Endothelial cell of umbilical vein (primary cell): ENCODE data around the gene FBXL13. TPM values are rescaled to one million over a fixed set of nuclear protein-coding genes. Genes with fewer than 3 reads are reported as not detected.

Experiments used
- BruUV-seq: library from RNA; stranded (reverse); fragments of 400-500 nt; replicated peaks from 2 replicates; lab custom pipeline; 2021; lab: Mats Ljungman, UMichigan
- CTCF ChIA-PET: fragments of 300-600, 350-600 bp; sonication (Branson Sonifier 250); formaldehyde crosslinking; loops from one replicate; lab custom pipeline; 2021; ENCODE audit warnings: antibody characterized with exemption, inconsistent platforms; lab: Charles Lee
- POLR2A ChIA-PET: fragments of 300-600, 350-600 bp; sonication (Branson Sonifier 250); formaldehyde crosslinking; loops from one replicate; lab custom pipeline; 2021; ENCODE audit warnings: antibody characterized with exemption, inconsistent platforms; lab: Charles Lee
- DNase-seq: peaks from one replicate; pipeline ENCODE4 v3.0.0-alpha.2; 2011; ENCODE audit warnings: low read depth, low spot score
- FAIRE-seq: peaks from 2 replicates; lab custom pipeline; 2011; peaks lifted over from hg19 to GRCh38; lab: Jason Lieb, UNC
- H2AFZ ChIP-seq: 2 replicates; pipeline ENCODE4 v1.6.0; 2012; ENCODE audit warnings: low read depth, low read length, control low read depth, inconsistent platforms
- H3K27ac ChIP-seq: 2 replicates; pipeline ENCODE4 v1.5.1; 2011; ENCODE audit warnings: low read depth, mild to moderate bottlenecking, control low read depth, low read length, moderate library complexity; ENCODE audit not compliant: insufficient read depth
- H3K27me3 ChIP-seq, 2 experiments: 2 replicates each; pipeline versions ENCODE4 v1.6.0 to v1.6.1; 2011; ENCODE audit warnings: low read length in 2 of 2, mixed read lengths in 1 of 2; ENCODE audit not compliant: control insufficient read depth in 2 of 2, insufficient read depth in 2 of 2
- H3K36me3 ChIP-seq, 2 experiments: 2 replicates in 1 of 2; 3 replicates in 1 of 2; pipeline ENCODE4 v1.5.1; 2011; ENCODE audit warnings: low read length in 2 of 2, mild to moderate bottlenecking in 1 of 2, moderate library complexity in 1 of 2; ENCODE audit not compliant: control insufficient read depth in 2 of 2, insufficient read depth in 2 of 2; ENCODE audit errors: extremely low read depth in 1 of 2
- H3K4me1 ChIP-seq: 3 replicates; pipeline ENCODE4 v1.5.1; 2011; ENCODE audit warnings: mild to moderate bottlenecking, low read length; ENCODE audit not compliant: control insufficient read depth, insufficient read depth; ENCODE audit errors: extremely low read depth
- H3K4me2 ChIP-seq: 2 replicates; pipeline ENCODE4 v1.6.1; 2011; ENCODE audit warnings: low read length, control low read depth, mixed read lengths; ENCODE audit not compliant: insufficient read depth
- H3K4me3 ChIP-seq, 3 experiments: fragments of 200-600 bp in 1 of 3; sonication (generic), shearing (Covaris generic) in 1 of 3; replicated peaks in 1 of 3; 2 replicates each; pipeline ENCODE4 v1.5.1; 2011 to 2016; ENCODE audit warnings: control low read depth in 3 of 3, low read length in 3 of 3, mild to moderate bottlenecking in 2 of 3, inconsistent platforms in 1 of 3, low read depth in 1 of 3, moderate library complexity in 1 of 3; ENCODE audit not compliant: insufficient read depth in 1 of 3
- H3K79me2 ChIP-seq: 2 replicates; pipeline ENCODE4 v1.6.0; 2012; ENCODE audit warnings: low read length, inconsistent platforms; ENCODE audit not compliant: control insufficient read depth, insufficient read depth
- H3K9ac ChIP-seq: replicated peaks from 2 replicates; pipeline ENCODE3; 2011; ENCODE audit warnings: low read length, control low read depth; ENCODE audit not compliant: insufficient read depth; ENCODE audit errors: extremely low read depth
- H3K9me1 ChIP-seq: replicated peaks from 3 replicates; pipeline ENCODE4 v1.6.0; 2011; ENCODE audit warnings: mild to moderate bottlenecking, low read length; ENCODE audit not compliant: control insufficient read depth, insufficient read depth; ENCODE audit errors: extremely low read depth
- H3K9me3 ChIP-seq: replicated peaks from 2 replicates; pipeline ENCODE4 v1.5.1; 2012; ENCODE audit warnings: low read length, inconsistent platforms; ENCODE audit not compliant: control insufficient read depth, insufficient read depth
- H4K20me1 ChIP-seq: replicated peaks from 2 replicates; pipeline ENCODE3; 2011; ENCODE audit warnings: mild to moderate bottlenecking, low read length; ENCODE audit not compliant: control insufficient read depth, insufficient read depth; ENCODE audit errors: extremely low read depth
- CTCF ChIP-seq, 2 donors: IDR thresholded peaks; 1 replicate in 1 of 2; 2 replicates in 1 of 2; pipeline ENCODE4 v1.5.1; 2011; ENCODE audit warnings: low read length in 2 of 2, mild to moderate bottlenecking in 2 of 2, moderate library complexity in 2 of 2, control low read depth in 1 of 2, inconsistent platforms in 1 of 2, low read depth in 1 of 2; ENCODE audit not compliant: insufficient read depth in 1 of 2; ENCODE audit errors: extremely low read depth in 1 of 2
- EZH2 ChIP-seq: IDR thresholded peaks from 2 replicates; pipeline ENCODE4 v1.6.1; 2012; ENCODE audit warnings: borderline replicate concordance, low read depth, mild to moderate bottlenecking, moderate library complexity, low read length, inconsistent platforms; ENCODE audit not compliant: severe bottlenecking
- FOS ChIP-seq: IDR thresholded peaks from 2 replicates; pipeline ENCODE4 v1.6.1; 2011; ENCODE audit warnings: mild to moderate bottlenecking, low read length, moderate library complexity, borderline replicate concordance; ENCODE audit not compliant: insufficient read depth
- GATA2 ChIP-seq: IDR thresholded peaks from 2 replicates; pipeline ENCODE4 v1.7.0; 2011; ENCODE audit warnings: low read depth, mild to moderate bottlenecking, moderate library complexity, mixed read lengths, low read length; ENCODE audit not compliant: insufficient read length, insufficient read depth
- JUN ChIP-seq: IDR thresholded peaks from 2 replicates; pipeline ENCODE4 v1.6.1; 2011; ENCODE audit warnings: borderline replicate concordance, low read depth; ENCODE audit not compliant: insufficient read length, insufficient read depth
- MAX ChIP-seq: IDR thresholded peaks from 2 replicates; pipeline ENCODE4 v1.6.1; 2011; ENCODE audit not compliant: insufficient read depth, insufficient read length
- MYC ChIP-seq: IDR thresholded peaks from one replicate; pipeline ENCODE4 v1.6.1; 2011; ENCODE audit warnings: mild to moderate bottlenecking, low read depth, low read length
- POLR2A ChIP-seq: IDR thresholded peaks from 2 replicates; pipeline ENCODE4 v1.6.1; 2012; ENCODE audit warnings: low read depth, mild to moderate bottlenecking, control low read depth, low read length
- POLR2AphosphoS5 ChIP-seq: IDR thresholded peaks from 2 replicates; pipeline ENCODE4 v1.6.1; 2012; ENCODE audit warnings: low read depth, mild to moderate bottlenecking, control low read depth, low read length, moderate library complexity; ENCODE audit not compliant: insufficient read depth
- dilution Hi-C: fragments of 300-500 bp; cut with MboI; formaldehyde crosslinking; loops from one replicate; pipeline ENCODE4 v1.15.0; 2019; ENCODE audit warnings: low sequenced_read_pairs; ENCODE audit not compliant: extremely low pct_ligation_motif_present
- intact Hi-C: fragments of 100-400 bp; cut with micrococcal nuclease; formaldehyde crosslinking; loops from one replicate; pipeline ENCODE4 v1.10.0; 2022
- polyA plus RNA-seq, 4 experiments: library from polyadenylated mRNA; depleted of rRNA in 3 of 4; stranded (reverse) in 3 of 4; unstranded in 1 of 4; fragments of >200 nt; gene quantifications; 2 replicates each; pipeline versions ENCODE4 v1.2.1 to v1.2.3, GENCODE V29; 2011 to 2012; ENCODE audit warnings: missing spikeins in 1 of 4
- total RNA-seq: library from RNA; stranded (reverse); gene quantifications from 2 replicates; pipeline ENCODE4 v1.2.3, GENCODE V29; 2021

Gene FBXL13
- total and polyA plus RNA-seq, 2 donors (not counting 3 experiments of a cell fraction or from before 2014, with no cell fraction given), result 3.9 to 4.6 TPM

GRCh38 chr7:102935450-102936115, 139.0 kb downstream of the FBXL13 start:
- Histone ChIP-seq H3K4me1 (peaks cover 18% of the 10 kb centered on the region), H3K4me2 (no peak overlapping the region), H3K27me3 (no peaks in the 10 kb centered on the region), H3K9ac (no peak overlapping the region), H3K27ac (no peak overlapping the region), H3K4me3 (no peak overlapping the region), H2AFZ (no peak overlapping the region), H3K9me3 (no peaks in the 10 kb centered on the region), H3K79me2 (no peaks in the 10 kb centered on the region), H3K36me3 (no peaks in the 10 kb centered on the region), H3K9me1 (no peaks in the 10 kb centered on the region), H4K20me1 (no peaks in the 10 kb centered on the region)
- dilution Hi-C loops, result no loop called here
- FAIRE-seq, result no peak
- ChIA-PET CTCF (interaction anchor here (1.4 kb wide), 1 partner anchor 9 kb away, joined by 3 read pairs; no protein-coding TSS in a partner anchor), POLR2A (no interaction called here)
- TF ChIP-seq POLR2AphosphoS5 (no peak), FOS (no peak)
- BruUV-seq, result no TSS peak
- intact Hi-C loops, result no loop called here
- DNase-seq, result no peak

GRCh38 chr7:102934701-102935100, 139.9 kb downstream of the FBXL13 start:
- Histone ChIP-seq H4K20me1 (no peaks in the 10 kb centered on the region), H3K9ac (no peak overlapping the region), H3K9me1 (no peaks in the 10 kb centered on the region), H3K4me2 (no peak overlapping the region), H2AFZ (no peak overlapping the region), H3K4me3 (no peak overlapping the region), H3K79me2 (no peaks in the 10 kb centered on the region), H3K27ac (no peak overlapping the region), H3K4me1 (peaks cover 18% of the 10 kb centered on the region), H3K36me3 (no peaks in the 10 kb centered on the region), H3K9me3 (no peaks in the 10 kb centered on the region), H3K27me3 (no peaks in the 10 kb centered on the region)
- intact Hi-C loops, result no loop called here
- TF ChIP-seq MYC, result no peak
- no peak for TF ChIP-seq CTCF (IDR thresholded peaks at IDR 0.05; ENCODE audit: extremely low read depth in 1 of 2, insufficient read depth in 1 of 2, low read depth in 1 of 2, low read length in 2 of 2)
- TF ChIP-seq JUN, result no peak
- no peak for TF ChIP-seq POLR2A
- TF ChIP-seq MAX, result no peak
- no peak for TF ChIP-seq EZH2
- no peak for TF ChIP-seq POLR2AphosphoS5
- TF ChIP-seq GATA2, result no peak
- TF ChIP-seq FOS, result no peak
- DNase-seq (no peak), FAIRE-seq (no peak)
- no TSS peak for BruUV-seq
- dilution Hi-C loops, result no loop called here
- POLR2A ChIA-PET, result no interaction called here
- CTCF ChIA-PET, result no interaction called here
